ENCODE results near the gene SEZ6L2. TPM values are rescaled to one million over a fixed set of nuclear protein-coding genes. Genes with fewer than 3 reads are reported as not detected.
A peak's percentile ranks its signal among the peaks of the same experiment; 100 is the strongest.

The SEZ6L2 gene
- total and polyA plus RNA-seq, 2 of the 8 experiments (the other 6 are each of a cell fraction or from before 2014, with no cell fraction given): 43.5 to 47.7 TPM

DNA sequence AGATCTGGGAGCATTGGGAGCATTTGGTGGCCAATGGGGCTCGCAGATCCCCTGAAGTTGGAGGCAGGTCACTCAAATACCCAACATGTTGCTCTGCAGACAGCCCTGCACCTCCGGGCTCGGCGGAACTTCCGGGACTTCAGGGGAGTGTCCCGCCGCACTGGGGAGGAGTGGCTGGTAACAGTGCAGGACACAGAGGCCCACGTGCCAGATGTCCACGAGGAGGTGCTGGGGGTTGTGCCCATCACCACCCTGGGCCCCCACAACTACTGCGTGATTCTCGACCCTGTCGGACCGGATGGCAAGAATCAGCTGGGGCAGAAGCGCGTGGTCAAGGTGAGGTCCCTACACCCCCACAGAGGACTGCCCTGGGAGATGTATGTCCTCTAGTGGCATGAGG, 62.7 kb downstream of the SEZ6L2 start:
- Histone ChIP-seq H4K5ac (ENCODE audit: insufficient read length, low read depth, low read length) (no peak overlapping the region), H3K4me1 (replicated peaks in 1 of 4; ENCODE audit: control insufficient read depth in 3 of 4, insufficient read depth in 4 of 4, low read length in 3 of 4) (peaks cover 0 to 2% (median 0%) of the 10 kb centered on the region in 4 experiments; a peak in 1 of 7 replicates), H3K36me3 (ENCODE audit: control insufficient read depth in 2 of 4, insufficient read depth in 4 of 4, low read length in 3 of 4) (no peaks in the 10 kb centered on the region), H3K79me1 (ENCODE audit: low read depth, low read length) (no peaks in the 10 kb centered on the region), H2BK12ac (ENCODE audit: low read depth, low read length) (no peak overlapping the region), H3K18ac (ENCODE audit: extremely low read depth, low read length) (no peak overlapping the region), H3K9ac (replicated peaks in 1 of 4; ENCODE audit: extremely low read depth in 1 of 4, low read depth in 3 of 4, low read length in 3 of 4) (no peak overlapping the region; a peak in 1 of 7 replicates), H3K4ac (replicated peaks; ENCODE audit: insufficient read length, low read depth, low read length) (no peak overlapping the region), H3K56ac (replicated peaks; ENCODE audit: insufficient read length, low read depth, low read length) (no peak overlapping the region), H3K14ac (ENCODE audit: insufficient read length) (no peak overlapping the region), H2BK120ac (replicated peaks; ENCODE audit: low read depth, low read length) (no peak overlapping the region), H2BK20ac (ENCODE audit: low read length) (no peak overlapping the region), H3K79me2 (ENCODE audit: control insufficient read depth in 1 of 2, insufficient read depth in 2 of 2, low read length in 2 of 2) (no peaks in the 10 kb centered on the region), H3K9me3 (ENCODE audit: insufficient read depth in 2 of 2, low read depth in 1 of 2, low read length in 1 of 2) (no peaks in the 10 kb centered on the region), H3K23me2 (ENCODE audit: low read depth, low read length) (no peaks in the 10 kb centered on the region), H3K4me3 (ENCODE audit: extremely low read depth in 1 of 4, insufficient read depth in 2 of 4, low read depth in 3 of 4, low read length in 4 of 4) (no peak overlapping the region), H2BK5ac (ENCODE audit: low read depth, low read length) (no peak overlapping the region), H2AFZ (ENCODE audit: low read length) (no peak overlapping the region), H2BK15ac (ENCODE audit: low read length) (no peak overlapping the region), H4K20me1 (replicated peaks in 1 of 2; ENCODE audit: control insufficient read depth in 1 of 2, insufficient read depth in 2 of 2, low read length in 2 of 2) (no peaks in the 10 kb centered on the region), H4K91ac (replicated peaks; ENCODE audit: insufficient read length, low read length) (no peak overlapping the region), H3K27ac (ENCODE audit: low read depth, low read length) (no peak overlapping the region), H2AK5ac (ENCODE audit: low read depth, low read length) (no peak overlapping the region), H3K23ac (ENCODE audit: insufficient read length) (no peak overlapping the region), H3K4me2 (ENCODE audit: insufficient read depth in 1 of 2, low read depth in 2 of 2, low read length in 2 of 2) (no peak overlapping the region), H4K8ac (ENCODE audit: extremely low read depth, insufficient read depth, low read length) (0 out of 2 replicates have a peak overlapping the region, but pooled peaks have one; percentile 85), H3K27me3 (replicated peaks in 1 of 4; ENCODE audit: control insufficient read depth in 3 of 4, extremely low read depth in 1 of 4, insufficient read depth in 3 of 4, low read length in 3 of 4) (no peaks in the 10 kb centered on the region)
- FAIRE-seq (no peak), DNase-seq (ENCODE audit: low read depth in 1 of 2, low spot score in 2 of 2) (no peak)
- POLR2A ChIA-PET (ENCODE audit: partially characterized antibody): interaction anchor here (0.9 to 1.5 kb wide), 3 partner anchors 9 to 14 kb away, joined by 3 to 6 read pairs (median 4); no protein-coding TSS in a partner anchor
- WGBS, 2 experiments (ENCODE audit: extremely low coverage in 1 of 2, insufficient coverage in 1 of 2, insufficient read length in 1 of 2, insufficient replicate concordance in 2 of 2, low coverage in 1 of 2, low lambda C conversion rate in 2 of 2, missing lambda C conversion rate in 1 of 2): 86% methylated on average over 15 of the region's 15 CpGs; no CpG with 5 or more reads in 1 of the 2 experiments
- CTCF ChIA-PET (ENCODE audit: partially characterized antibody): interaction anchor here (0.9 to 3.6 kb wide), 2 partner anchors 11 to 25 kb away, joined by 4 to 27 read pairs; no protein-coding TSS in a partner anchor
- no peak for TF ChIP-seq TAF1 (IDR thresholded peaks at IDR 0.05; ENCODE audit: low read depth, low read length)
- TF ChIP-seq ASH2L (IDR thresholded peaks at IDR 0.05; ENCODE audit: low read length): no peak
- no peak for TF ChIP-seq KDM4A (IDR thresholded peaks at IDR 0.05; ENCODE audit: low read depth, low read length, severe bottlenecking)
- TF ChIP-seq RXRA (IDR thresholded peaks at IDR 0.05; ENCODE audit: insufficient read depth, low read depth, low read length): no peak
